GM19395 (cell line): ENCODE results near the gene L3HYPDH.

Source experiments
- ATAC-seq: cut with Tn5 transposase; IDR thresholded peaks from one replicate; pipeline ENCODE4 v1.9.1; 2021; ENCODE audit warnings: mild to moderate bottlenecking, moderate library complexity; ENCODE audit not compliant: unreplicated experiment

Gene L3HYPDH

GRCh38 chr14:59483819-59484638 lies at the start of gene L3HYPDH, which contains the start of gene JKAMP:
Gene L3HYPDH, minus strand, starts transcription at chr14:59484408. Its CDS starts 92 bp downstream, at chr14:59484316.
Gene JKAMP, plus strand, starts transcription at chr14:59484517. Its CDS starts 73 bp downstream, at chr14:59484590.
- peak; percentile 87 for ATAC-seq

- no peak for ATAC-seq
Observed at GRCh38 chr14:59532419-59532818, 48.2 kb upstream of the L3HYPDH start.

- ATAC-seq = no peak
Observed at GRCh38 chr14:59530349-59530748, 46.1 kb upstream of the L3HYPDH start.

DNA sequence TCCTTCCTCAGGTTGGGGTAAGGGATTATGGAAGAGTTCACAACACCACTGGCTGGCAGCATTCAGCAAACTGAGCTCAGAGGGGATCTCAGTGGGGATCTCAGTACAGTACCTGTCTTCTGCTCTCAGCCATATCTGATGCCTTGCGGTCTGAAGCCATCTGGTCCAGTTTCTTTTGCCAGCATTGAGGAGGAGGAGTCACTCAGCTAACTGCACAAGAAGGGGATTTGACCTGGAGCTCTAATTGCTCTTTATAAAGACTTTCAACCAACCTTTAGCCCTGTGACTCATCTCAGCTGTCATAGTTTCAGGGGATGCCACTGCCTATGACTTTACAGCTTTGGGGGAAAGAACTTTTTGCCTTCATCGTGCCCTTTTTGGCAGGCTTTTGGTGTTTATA lies 45.0 kb upstream of the L3HYPDH start:
- no peak for ATAC-seq

- ATAC-seq = no peak
Observed at GRCh38 chr14:59520224-59520623, 36.0 kb upstream of the L3HYPDH start.

DNA sequence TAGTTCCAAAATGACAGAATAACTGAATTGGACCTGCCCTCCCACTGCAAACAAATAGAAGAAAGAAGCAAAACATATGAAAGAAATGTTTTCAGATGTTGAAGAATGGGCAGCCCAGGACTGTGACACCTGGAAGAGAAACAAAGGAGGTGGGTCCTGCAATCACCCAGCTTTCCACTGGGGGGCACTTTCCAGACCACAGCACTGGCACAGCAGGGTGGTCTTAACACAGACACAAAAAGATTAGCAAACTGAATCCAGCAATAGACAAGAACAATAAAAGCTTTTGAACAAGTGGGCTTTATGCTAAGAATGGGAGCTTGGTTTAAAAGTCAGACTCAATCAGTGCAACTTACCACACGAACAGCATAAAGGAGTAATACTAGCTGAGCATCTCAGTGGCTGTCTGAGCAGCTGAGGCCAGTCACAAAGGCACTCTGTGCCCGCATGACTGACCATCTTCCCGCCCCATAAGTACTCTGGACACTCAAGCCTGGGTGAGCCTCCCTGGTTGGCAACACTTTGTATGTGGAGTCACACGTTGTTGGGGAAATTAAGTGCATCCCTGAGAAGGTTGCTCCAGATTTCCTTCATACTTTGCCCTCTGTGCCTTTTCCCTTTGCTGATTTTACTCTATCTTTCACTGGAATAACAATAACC lies 27.8 kb upstream of the L3HYPDH start:
- no peak for ATAC-seq

- ATAC-seq = no peak
Observed at GRCh38 chr14:59510966-59511365, 26.8 kb upstream of the L3HYPDH start.

DNA sequence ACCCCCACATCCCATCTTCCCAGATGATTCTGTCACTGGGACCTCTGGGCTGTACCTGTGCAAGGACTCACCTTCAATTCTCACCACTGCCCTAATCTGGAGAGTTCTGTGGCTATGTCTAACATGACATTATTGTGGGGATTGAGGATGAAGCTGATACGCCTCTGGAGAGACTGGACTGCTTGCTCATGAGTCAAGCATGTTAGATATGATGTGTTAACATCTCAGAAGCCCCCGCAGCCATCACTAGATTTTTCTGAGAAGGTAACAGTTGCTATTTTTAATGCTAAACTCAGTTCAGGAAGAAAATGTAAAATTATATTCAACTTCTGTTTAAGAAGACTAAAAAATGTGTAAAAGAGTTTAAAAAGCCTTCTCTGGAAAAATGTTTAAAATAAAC lies 25.8 kb upstream of the L3HYPDH start:
- ATAC-seq = no peak

- no peak for ATAC-seq
Observed at GRCh38 chr14:59509101-59509500, 24.9 kb upstream of the L3HYPDH start.

DNA sequence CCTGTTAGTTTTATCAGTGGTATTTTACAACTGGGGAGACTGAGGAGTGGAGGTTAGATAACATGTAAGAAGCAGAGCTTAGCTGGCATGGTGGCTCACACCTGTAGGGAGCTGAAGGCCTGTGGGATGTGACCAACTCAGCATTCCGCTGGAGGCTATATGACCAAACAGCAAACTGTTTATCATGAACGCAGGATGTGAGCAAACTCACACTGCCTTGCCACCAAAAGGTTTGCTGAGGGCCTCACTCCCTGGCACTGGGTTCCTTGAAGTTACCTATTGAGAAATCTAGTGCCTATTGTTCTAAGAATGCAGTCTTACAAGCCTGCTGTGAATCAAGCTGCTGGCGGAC lies 23.5 kb upstream of the L3HYPDH start:
- ATAC-seq = no peak

DNA sequence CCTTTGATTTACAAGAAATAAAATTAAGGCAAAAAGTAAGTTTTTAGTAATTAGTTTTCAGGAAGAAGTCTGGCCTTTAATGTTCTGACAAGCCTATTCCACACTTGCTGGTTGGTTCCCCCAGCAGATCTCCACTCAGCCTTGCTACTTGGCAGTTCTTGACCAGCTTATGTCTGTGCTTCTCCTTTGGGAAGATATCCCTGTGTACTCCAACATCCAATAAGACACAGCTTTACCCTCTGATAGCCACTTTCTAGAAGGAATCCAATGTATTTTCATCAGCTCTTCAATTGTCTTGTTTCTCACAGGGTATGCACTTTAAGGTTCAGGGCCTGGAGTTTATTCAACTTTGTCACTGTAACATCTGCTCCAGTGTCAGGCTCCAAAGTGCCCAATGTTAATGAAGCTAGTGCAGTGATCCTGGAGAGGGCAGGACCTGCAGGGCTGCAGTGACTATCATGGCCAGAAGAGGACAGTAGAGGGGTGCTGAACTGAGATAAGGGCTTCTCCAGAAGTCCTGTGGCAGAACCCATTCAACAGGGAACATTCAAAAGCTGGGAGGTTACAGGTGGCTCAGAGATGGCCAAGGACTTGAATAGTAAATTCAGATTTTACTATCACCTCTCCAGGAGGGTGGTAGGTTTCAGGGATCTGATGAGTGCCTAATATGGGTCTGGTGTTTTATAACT lies 23.0 kb upstream of the L3HYPDH start:
- ATAC-seq = peak; percentile 83

- ATAC-seq = no peak
Observed at GRCh38 chr14:59503256-59503655, 19.0 kb upstream of the L3HYPDH start.

DNA sequence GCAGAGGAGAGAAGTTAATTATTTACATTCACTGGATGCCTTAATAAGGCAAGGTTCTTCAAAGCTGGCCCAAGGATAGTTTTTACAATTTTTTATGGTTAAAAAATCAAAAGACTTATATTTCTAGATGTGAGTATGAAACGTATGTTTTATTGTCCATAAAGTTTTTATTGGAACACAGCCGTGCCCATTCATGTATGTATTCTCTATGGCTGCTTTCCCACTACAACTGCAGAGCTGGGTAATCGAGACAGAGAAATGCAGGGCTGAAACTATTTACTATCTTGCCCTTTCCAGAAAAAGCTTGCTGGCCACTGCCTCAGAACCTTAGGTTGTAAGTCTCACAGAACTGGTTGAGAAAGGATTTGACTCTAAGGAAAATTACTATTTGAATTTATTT lies 16.5 kb upstream of the L3HYPDH start:
- ATAC-seq = no peak

- no peak for ATAC-seq
Observed at GRCh38 chr14:59492384-59492783, 8.2 kb upstream of the L3HYPDH start.

GRCh38 chr14:59490756-59491155 lies 6.5 kb upstream of the L3HYPDH start:
- no peak for ATAC-seq

DNA sequence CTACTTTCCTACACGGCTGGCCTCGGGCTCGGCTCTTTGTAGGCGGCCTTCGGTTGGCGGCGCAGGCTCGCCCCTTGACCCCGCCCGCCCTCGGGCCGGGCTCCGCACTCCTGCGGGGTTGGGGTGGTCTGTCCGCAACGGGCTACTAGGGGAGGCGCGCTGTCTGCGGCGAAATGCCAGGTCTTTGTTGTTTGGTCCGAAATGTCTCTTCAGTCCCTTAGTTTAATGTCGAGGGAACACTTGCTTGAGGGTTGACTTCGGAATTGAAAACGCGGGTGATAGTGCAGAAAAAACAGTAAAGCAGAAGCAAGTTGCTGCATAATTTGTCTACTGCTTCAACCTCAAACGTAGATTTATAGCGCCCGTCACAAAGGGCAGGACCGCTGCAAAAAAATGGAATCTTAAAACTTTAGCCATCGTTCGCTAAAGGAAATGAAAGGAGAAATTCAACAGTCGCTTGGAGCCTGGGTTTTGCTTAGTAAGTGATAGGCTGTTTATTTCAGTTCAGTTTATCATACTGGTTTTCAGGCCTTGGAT lies 499 bp upstream of the L3HYPDH start:
- ATAC-seq = peak; percentile 58

- no peak for ATAC-seq
Observed at GRCh38 chr14:59483363-59483762, 845 bp downstream of the L3HYPDH start.

- ATAC-seq = no peak
Observed at GRCh38 chr14:59482541-59483331, 1.5 kb downstream of the L3HYPDH start.

DNA sequence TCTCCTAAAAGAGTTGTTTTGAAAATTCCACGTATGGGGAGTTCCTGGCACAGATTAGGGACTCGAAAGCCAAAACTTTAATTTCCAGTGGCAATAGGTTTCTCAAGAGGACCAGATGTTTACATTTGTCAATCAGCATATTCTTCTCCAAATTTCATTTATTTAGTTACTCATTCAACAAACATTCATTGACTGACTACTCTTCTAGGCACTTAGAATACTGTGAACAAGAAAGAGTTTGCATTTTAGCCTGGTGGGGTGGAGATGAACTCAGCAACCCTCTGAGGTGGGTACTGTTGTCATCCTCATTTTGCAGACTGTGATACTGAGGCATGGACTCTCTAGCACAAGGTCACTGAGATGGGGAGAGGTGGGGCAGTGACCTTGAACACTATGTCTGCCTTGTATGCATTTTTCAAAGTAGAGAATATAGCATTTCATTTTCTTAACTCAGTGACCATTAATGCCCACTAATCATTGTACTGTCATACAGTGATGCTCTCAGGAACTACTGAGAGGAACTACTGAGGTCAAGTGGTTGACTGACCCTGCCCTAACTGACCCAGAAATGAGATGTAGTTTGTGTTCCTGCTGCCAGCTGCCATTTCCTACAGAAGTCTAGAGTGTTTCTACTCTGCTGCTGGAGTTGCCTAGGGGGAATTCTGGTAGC lies 2.2 kb downstream of the L3HYPDH start:
- ATAC-seq = no peak

- ATAC-seq = no peak
Observed at GRCh38 chr14:59481407-59481806, 2.8 kb downstream of the L3HYPDH start.
